ENCODE measurements around the gene GOLGA8B.

DNA sequence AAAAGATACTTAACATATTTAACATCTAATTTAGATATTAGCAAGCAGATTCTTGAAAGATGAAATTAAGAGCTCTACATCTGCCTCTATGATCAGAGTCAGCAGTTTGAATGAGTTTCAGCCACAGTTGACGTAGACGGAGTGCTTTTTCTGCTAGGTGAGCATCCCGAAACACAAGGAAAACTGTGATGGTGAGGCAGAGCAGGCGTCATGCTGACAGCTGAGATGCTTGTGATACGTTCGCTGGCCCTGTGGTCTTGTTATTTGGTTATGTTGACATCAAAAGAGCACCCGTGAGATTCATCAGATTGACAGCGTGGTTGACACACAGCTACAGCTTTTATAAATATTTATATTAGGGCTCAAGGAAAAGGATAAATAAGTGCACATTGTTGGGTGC is 19.6 kb upstream of the GOLGA8B start:
- no peak for TF ChIP-seq EZH2 (IDR thresholded peaks at IDR 0.05; ENCODE audit: low read depth)
- TF ChIP-seq, protein P1, sequence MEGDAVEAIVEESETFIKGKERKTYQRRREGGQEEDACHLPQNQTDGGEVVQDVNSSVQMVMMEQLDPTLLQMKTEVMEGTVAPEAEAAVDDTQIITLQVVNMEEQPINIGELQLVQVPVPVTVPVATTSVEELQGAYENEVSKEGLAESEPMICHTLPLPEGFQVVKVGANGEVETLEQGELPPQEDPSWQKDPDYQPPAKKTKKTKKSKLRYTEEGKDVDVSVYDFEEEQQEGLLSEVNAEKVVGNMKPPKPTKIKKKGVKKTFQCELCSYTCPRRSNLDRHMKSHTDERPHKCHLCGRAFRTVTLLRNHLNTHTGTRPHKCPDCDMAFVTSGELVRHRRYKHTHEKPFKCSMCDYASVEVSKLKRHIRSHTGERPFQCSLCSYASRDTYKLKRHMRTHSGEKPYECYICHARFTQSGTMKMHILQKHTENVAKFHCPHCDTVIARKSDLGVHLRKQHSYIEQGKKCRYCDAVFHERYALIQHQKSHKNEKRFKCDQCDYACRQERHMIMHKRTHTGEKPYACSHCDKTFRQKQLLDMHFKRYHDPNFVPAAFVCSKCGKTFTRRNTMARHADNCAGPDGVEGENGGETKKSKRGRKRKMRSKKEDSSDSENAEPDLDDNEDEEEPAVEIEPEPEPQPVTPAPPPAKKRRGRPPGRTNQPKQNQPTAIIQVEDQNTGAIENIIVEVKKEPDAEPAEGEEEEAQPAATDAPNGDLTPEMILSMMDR (conservative IDR thresholded peaks at IDR 0.05), result no peak

All from PC-9 (cell line).